ENCODE measurements around the gene PTRH2. TPM values are rescaled to one million over a fixed set of nuclear protein-coding genes. Genes with fewer than 3 reads are reported as not detected.

PTRH2 gene
- polyA plus RNA-seq, 1 donor from 2014 or later, result 13.9 TPM

Other genes starting within 250 kb of the PTRH2 start
- gene DHX40, start 141.8 kb downstream of the PTRH2 start, polyA plus RNA-seq (ENCODE audit: insufficient read depth, low read depth, low replicate concordance), result 51.8 TPM
- 135 TPM for gene CLTC, start 87.5 kb downstream of the PTRH2 start, polyA plus RNA-seq (ENCODE audit: insufficient read depth, low read depth, low replicate concordance)
- gene VMP1, start 224 bp upstream of the PTRH2 start, polyA plus RNA-seq (ENCODE audit: insufficient read depth, low read depth, low replicate concordance), result 34.0 TPM
- gene TUBD1, start 185.5 kb upstream of the PTRH2 start, polyA plus RNA-seq (ENCODE audit: insufficient read depth, low read depth, low replicate concordance), result 5.7 TPM
- gene RPS6KB1, start 185.7 kb upstream of the PTRH2 start, polyA plus RNA-seq (ENCODE audit: insufficient read depth, low read depth, low replicate concordance), result 3.3 TPM